Activated CD4-positive, CD25-positive, alpha-beta regulatory T cell (primary cell): ENCODE measurements around the gene LCN15.
"Not testable (repeated sequence)": the region's sequence is repeated elsewhere in the genome, so short reads cannot be mapped to it uniquely, and the experiment has no call there.

Experiments
- DNase-seq, 4 experiments: peaks; one replicate each; lab custom pipeline; 2025; lab: John Stamatoyannopoulos, UW

The LCN15 gene, protein sequence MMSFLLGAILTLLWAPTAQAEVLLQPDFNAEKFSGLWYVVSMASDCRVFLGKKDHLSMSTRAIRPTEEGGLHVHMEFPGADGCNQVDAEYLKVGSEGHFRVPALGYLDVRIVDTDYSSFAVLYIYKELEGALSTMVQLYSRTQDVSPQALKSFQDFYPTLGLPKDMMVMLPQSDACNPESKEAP

DNA sequence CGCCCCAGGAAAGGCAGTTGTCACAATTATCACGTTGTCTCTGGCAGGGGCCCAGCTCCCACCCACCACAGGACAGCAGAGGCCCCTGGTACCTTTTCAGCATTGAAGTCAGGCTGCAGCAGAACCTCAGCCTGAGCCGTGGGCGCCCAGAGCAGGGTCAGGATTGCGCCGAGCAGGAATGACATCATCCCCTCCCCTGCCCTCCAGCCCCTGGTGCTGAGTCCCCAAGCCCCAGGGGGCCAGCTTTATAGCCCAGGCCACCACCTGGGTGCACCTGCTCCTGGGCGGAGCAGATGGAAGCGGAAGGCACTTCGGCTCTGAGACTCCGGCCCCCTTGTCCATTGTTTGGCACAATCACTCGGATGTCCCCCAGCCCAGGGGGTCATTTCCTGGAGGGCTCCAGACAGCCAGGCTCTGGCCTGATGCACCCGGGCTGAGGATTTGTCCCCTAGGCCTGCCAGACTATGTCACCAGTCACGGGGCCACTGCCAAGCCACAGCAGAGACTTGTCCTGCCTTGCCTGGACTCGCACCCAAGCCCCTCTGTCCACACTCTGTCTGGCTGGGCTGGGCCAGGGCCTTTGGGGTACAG lies at the start of gene LCN15:
TSS of gene LCN15 (minus strand) at position 218 of the 591 bp plus-strand sequence. CDS start at position 188, 30 bp downstream.
- DNase-seq: no peak

DNA sequence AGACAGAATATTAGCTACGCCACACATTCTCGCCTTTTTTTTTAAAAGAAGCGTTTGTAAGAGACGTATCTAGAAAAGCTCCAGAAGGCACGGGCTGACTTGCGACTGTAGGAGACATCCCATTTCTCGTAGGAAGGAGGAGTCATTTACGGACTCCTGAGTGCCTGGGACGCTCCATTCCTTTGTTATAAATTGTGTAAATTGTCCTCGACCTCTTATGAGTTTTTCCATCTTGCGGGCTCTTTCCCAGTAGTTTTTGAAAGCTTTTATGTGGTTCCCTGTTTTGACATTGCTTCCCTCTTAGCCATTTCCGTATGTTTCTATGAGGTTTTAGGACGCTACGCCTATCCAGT lies 44.5 kb upstream of the LCN15 start:
- no peak for DNase-seq

DNA sequence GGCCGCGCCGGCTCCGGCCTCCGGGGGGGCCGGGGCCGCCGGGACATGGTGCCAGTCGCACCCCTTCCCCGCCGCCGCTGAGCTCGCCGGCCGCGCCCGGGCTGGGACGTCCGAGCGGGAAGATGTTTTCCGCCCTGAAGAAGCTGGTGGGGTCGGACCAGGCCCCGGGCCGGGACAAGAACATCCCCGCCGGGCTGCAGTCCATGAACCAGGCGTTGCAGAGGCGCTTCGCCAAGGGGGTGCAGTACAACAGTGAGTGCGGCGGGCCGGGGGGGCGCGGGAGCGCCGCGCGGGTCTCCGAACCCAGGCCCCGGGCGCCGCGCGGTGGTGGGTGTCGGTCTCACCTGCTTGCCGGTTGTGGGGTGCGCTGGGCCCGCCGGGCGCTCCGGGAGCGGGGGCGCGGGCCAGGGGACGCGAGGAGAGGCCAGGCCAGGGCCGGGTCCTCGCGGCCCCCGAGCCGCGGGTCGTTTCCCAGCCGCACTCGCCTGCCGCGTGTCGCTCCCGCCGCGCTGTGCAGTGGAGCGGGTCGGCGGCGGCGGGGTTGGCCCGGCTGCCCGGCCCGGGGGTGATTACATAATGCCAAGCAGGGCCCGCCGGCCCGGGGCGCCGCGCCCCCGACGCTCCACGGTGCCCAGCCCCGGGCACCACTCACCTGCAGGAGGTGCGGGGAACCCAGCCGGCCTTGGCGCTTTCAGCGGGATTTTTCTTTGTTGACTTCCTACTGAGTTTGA lies 43.9 kb upstream of the LCN15 start:
- DNase-seq: peak in 2 of 4 experiments; percentile 19 to 28

DNA sequence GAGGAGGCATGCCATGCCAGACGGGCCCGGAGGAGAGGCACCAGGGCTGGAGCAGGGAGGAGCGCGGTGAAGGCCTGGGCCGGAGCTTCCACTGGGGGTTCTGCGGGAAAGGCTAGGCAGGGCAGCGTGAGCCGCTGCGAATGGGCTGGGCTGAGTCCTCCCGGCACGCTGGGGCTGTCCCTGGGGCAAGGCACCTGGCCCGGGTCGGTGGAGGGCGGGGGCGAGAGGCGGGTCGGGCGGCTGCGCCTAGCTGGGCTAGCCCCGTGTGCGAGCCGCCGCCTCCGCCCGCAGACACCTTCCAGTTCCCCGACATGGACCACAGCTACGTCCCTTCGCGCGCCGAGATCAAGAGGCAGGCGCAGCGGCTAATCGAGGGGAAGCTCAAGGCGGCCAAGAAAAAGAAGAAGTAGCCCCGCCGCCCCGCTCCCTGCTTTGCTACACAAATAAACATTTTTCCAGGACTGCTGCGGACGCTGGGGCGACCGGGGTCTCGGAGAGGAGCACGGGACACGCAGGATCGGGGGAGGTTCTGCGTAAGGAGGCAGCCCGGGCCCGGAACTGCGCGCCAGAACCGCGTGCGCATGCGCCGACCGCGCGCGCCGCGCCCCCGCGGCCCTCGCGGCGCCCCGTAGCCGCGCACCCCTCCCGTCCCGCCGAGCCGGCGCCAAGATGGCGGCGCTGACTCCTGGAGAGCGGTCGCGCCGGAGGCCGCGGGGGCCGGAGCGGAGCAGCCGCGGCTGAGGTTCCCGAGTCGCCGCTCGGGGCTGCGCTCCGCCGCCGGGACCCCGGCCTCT lies 43.2 kb upstream of the LCN15 start, which contains the start of gene RABL6:
TSS of gene RABL6 (plus strand) at position 668 of the 794 bp plus-strand sequence. CDS start 249 bp downstream, outside the sequence.
- peak; percentile 51 to 68 (median 60) for DNase-seq

DNA sequence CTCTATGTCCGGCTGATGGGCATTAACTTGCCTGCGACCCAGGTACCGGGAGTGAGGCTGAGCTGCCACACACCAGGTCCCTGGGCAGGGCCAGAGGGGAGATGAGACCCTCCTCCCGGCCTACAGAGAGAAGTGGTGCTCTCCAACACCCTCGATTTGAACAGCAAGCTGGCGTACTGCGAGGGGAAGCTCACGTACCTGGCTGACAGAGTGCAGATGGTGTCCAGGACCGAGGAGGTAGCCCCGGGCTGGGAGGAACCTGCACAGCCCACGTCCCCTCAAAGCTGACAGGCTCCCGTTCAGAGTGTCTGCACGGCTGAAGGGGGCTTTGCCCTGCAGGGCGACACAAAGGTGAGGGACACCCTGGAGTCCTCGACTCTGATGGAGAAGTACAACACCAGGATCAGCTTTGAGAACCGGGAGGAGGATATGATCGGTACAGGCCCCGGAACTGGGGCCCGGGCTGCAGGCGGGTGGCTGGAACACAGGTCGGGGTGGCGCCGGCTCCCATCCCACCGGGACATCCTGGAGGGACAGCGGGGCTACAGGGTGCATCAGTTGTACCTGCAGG lies 42.4 kb upstream of the LCN15 start:
- DNase-seq: no peak

DNA sequence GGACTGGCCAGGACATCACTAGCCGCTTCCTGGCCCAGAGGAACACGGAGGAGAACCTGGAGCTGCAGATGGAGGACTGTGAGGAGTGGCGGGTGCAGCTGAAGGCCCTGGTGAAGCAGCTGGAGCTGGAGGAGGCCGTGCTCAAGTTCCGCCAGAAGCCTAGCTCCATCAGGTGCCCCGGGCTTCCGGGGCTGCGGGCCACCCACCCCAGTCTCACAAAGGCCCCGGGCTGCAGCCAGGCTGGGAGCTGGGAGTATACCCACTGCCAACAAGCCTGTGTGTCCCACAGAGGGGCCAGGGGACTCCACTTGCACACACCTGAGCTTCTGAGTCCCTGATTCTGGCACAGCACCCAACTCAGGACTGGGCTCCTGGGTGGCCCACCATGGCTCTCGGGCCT lies 41.7 kb upstream of the LCN15 start:
- no peak for DNase-seq

DNA sequence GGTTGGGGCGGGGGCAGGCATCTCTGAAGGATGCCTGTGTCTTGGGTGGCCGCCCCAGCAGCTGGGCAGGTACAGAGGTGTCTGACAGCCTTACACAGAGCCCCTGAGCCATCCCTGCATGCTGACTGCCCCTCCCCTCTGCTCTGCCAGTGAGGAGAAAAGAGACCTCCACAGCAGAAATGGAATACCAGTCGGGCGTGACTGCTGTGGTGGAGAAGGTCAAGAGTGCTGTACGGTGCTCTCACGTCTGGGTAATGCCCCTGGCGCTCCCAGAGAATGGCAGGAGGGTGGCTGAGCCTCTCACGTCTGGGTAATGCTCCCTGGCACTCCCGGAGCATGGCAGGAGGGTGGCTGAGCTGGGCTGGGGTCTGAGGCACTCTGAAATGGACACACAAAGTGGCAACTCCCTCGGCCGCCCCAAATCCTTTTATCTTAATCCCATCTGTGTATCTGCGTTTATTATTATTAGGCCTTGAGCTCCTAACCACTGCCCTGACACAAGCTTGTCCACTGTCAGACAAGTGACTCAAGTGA lies 41.0 kb upstream of the LCN15 start:
- DNase-seq: no peak

DNA sequence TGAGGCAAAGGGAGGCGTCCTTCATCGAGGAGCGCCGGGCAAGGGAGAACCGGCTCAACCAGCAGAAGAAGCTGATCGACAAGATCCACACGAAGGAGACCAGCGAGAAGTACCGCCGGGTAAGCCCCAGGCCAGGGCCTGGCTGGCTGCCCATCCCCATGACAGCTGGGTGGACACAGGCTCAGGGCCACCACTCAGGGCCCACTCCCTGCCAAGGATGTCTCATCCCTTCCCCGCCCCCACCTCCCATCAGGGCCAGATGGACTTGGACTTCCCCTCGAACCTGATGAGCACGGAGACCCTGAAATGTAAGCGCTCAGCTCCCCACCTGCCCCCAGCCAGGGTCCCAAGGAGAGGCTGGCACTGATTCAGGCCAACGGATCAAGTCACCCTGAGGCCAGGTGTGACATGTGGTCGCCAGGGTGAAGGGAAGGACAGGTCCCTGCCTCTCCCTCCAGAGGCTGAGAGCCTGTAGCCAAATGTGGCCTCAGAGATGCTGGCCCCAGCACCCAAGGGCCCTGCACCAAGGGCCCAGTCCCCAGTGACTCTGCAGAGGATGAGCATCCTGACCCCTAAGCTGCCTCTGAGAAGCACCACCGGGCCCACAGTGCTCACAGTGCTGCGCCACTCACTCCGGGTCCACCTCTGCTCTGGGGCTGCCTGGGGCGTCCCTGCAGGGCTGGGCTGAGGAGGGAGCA lies 40.3 kb upstream of the LCN15 start:
- no peak for DNase-seq

DNA sequence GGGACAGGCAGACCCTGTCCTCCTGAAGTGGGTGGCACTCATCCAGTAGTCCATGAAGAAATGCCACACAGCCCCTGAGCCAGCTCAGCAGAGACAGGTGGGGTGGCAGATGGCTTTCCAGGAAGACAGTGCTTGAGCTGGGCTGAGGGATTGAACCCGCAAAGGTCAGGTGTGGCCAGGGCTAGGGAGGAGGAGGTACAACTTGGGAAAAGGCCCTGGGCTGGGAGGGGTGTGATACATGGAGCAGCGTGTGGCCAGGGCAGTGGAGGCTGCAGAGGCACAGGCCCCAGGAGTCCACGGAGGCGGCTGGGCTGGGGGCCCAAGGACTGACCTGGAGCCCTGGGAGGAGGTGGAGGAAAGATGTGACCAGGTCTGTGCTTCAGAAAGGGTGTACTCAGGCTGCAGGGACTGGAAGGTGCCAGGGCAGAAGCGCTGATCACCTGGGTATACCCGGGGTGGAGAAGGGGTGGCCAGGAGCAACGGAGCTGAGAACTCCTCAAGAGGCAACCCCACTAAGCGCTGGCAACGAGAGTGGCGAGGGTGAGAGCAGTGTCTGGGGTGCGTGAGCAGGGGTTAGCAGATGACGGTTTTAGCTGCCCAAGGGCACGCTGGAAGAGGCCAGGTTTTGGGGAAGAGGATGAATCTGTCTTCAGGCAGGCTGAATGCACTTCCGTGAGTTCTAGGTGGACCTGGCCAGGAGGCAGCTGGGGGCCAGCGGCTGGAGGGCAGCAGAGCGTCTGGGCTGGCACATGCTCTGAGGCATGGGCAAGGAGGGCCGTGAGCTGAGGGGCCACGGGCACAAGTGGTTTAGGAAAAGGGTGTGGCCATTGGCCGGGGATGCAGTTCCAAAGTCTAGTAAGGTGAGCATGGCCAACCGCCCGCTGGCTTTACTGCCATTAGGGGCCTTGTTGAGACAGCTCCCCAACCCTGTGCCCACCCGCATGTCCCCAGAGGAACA lies 39.5 kb upstream of the LCN15 start:
- no peak for DNase-seq

DNA sequence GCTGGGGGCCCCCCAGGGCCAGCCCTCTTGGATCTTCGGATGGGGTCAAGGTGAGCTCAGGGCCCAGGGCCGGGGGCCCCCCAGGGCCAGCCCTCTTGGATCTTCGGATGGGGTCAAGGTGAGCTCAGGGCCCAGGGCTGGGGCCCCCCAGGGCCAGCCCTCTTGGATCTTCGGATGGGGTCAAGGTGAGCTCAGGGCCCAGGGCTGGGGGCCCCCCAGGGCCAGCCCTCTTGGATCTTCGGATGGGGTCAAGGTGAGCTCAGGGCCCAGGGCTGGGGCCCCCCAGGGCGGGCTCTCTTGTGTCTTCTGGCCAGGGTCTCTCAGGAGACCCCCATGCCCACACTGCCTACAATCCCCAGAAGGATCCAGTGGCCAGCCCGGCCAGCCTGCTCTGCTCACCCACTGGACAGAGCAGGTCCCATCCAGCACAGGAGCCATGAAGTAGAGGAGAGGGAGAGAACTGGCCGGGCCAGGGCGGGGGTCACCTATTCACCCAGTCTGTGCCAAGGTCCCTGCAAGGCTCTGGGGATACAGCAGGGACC lies 38.8 kb upstream of the LCN15 start:
- not testable (repeated sequence) for DNase-seq

DNA sequence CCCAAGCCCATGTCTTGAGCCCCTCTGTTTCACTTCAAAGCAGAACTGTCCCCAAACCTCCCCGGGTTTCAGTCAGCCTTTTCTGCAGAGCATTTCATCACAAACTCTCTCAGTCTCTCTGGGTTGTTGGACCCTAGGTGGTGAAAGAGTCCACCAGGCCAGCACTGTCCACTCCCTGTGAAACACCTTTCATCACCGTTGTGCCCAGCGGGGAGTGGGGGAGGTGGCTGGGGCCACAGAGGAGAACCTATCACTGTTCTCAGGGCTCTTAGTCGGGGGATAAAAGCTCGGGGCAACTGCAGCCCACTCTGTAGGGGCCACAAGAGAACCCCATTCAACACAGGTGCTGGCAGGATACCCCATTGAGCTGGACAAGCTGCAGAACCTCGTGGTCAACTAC lies 38.0 kb upstream of the LCN15 start:
- no peak for DNase-seq

DNA sequence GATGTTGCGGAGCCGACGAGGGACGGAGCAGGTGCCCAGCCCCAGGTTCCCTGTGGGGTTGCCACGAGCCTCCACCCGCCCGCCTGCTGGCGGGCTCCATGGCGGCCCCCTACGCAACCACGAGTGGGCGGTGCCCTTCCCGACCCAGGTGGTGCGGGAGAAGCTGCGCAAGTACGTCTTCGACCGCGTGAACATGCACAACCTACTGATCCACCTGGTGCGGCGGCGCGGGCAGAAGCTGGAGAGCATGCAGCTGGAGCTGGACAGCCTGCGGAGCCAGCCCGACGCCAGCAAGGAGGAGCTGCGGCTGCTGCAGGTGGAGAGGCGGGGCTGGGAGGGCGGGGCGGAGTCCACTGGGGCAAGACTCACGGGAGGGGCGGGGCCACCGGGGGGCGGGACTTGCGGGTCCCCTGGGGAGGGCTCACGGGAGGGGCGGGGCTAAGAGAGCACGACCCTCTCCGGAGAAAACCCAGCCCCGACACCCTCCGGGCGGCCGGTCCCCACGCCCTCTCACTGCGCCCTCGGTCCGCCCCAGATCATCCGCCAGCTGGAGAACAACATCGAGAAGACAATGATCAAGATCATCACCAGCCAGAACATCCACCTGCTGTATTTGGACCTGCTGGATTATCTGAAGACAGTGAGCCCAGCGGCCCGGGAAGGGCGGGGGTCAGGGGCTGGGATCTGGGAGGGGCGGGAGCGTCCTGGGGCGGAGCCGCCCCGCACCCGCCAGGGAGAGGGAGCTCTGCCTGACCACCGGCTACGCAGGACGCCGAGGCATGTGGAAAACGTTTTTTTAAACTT lies 35.7 kb upstream of the LCN15 start:
- peak; percentile 84 to 94 (median 88) for DNase-seq

DNA sequence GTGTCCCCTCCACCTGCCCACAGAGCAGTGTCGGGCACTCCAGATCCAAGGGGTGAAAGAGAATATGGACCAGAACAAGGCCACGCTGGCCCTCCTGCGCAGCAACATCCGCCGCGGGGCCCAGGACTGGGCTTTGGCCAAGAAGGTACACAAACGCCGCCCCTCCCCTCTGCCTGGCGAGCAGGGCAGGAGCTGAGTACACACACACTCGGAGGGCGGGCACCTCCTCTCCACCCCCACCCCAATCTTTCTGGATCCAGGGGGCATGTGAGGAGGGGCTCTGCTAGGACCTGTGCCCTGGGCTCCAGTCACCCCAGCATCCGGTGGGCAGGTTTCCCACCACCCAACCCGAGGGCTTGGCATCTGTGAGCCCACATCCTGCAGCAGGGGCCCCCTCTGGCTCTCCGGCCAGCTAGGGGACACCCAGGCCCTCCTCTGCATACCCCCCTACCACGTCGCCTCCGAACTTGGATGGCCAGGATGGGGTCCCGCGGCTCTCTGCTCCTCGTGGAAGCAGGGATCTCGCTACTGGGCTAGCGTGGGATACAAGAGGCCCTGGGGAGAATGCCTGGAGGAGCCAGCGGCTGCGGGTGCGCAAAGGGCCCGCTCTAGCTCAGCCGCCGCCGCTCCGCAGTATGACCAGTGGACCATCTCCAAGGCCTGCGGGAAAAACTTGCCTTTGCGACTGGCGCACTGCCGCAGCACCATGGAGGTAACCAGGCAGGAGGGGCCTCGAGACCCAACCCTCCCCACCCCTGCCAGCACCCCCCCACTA lies 34.9 kb upstream of the LCN15 start:
- DNase-seq: no peak

DNA sequence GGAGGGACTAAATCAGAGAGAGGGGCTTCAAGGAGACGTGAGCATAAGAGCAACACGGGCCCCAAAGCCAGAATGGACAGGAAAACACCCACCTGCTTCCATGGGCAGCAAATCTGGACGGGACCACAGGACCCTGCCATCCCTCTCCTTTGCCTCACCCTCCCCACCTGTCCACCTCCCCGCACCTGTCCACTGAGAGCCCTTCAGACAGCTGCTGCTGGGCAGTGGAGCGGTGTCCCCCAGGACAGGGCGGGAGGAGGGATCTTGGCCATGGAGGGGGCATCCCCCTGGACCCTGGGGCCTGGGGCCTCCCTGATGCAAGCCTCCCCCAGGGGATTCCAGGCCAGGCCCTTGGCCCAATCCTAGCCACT lies 34.4 kb upstream of the LCN15 start:
- DNase-seq: no peak

DNA sequence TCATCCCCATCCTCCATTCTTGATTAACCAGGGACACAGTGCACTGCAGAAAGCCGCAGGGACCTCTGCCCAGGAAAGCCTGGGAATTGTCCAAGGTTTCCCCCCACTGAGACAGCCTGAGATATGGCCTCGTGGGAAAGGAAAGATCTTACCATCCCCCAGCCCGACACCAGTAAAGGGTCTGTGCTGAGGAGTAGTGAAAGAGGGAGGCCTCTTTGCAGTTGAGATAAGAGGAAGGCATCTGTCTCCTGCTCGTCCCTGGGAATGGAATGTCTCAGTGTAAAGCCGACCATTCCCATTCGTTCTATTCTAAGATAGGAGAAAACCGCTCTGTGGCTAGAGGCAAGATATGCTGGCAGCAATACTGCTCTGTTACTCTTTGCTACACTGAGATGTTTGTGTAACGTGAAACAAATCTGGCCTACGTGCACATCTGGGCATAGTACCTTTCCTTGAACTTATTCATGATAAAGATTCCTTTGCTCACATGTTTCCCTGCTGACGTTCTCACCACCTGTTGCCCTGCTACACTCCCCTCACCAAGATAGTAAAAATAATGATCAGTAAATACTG lies 32.5 kb upstream of the LCN15 start:
- not testable (repeated sequence) for DNase-seq

DNA sequence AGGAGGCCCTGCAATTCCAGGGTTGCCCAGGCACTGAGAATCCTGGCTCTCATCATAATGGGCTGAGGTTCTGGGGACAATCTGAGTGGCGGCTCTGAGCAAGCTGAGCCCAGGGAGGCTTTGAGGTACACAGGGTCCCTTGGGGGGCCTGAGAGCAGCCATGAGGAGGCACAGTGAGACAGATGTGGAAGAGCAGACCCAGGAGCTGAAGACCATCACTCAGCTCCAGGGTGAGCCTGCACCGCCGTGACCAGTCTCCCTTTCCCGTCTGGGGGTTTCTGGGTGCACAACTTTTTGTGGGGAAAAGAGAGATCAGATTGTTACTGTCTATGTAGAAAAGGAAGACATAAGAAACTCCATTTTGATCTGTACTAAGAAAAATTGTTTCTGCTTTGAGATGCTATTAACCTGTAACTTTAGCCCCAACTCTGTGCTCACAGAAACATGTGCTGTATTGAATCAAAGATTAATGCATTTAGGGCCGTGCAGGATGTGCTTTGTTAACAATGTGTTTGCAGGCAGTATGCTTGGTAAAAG lies 32.0 kb upstream of the LCN15 start, which contains the start of gene CCDC183:
TSS of gene CCDC183 (plus strand) at position 101 of the 537 bp plus-strand sequence. CDS start at position 161, 60 bp downstream.
- DNase-seq: no peak

DNA sequence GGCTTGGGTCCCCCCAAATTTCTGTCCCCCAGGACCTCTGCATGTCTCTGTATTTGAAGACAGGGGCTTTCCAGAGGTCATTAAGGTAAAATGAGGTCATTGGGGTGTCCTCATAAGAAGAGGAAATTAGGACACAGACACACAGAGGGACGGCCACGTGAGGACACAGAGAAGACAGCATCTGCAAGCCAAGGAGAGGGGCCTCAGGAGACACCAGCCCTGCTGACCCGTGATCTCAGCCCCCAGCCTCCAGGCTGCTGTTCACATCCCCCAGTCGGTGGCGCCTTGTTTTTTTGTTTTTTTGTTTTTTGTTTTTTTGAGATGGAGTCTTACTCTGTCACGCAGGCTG lies 30.7 kb upstream of the LCN15 start:
- no peak for DNase-seq
